Kidney (tissue), 14 donors: ENCODE results near the gene INPP5J. TPM values are rescaled to one million over a fixed set of nuclear protein-coding genes. Genes with fewer than 3 reads are reported as not detected.

Experiments used
- DNase-seq, 5 donors: peaks; one replicate each; pipeline ENCODE4 v3.0.0-alpha.2; 2013 to 2020
- FAIRE-seq: peaks from 2 replicates; lab custom pipeline; 2012; peaks lifted over from hg19 to GRCh38; lab: Jason Lieb, UNC
- H3K27ac ChIP-seq, 2 donors: one replicate each; pipeline ENCODE4 v1.7.0; 2013; ENCODE audit warnings: low read depth in 2 of 2, low read length in 2 of 2, inconsistent platforms in 1 of 2
- H3K27me3 ChIP-seq: one replicate; pipeline ENCODE4 v1.7.1; 2013; ENCODE audit warnings: low read length, inconsistent platforms; ENCODE audit not compliant: control insufficient read depth, insufficient read depth
- H3K36me3 ChIP-seq, 3 donors: one replicate each; pipeline versions ENCODE4 v1.7.0 to v1.7.1; 2013; ENCODE audit warnings: low read length in 3 of 3, control low read depth in 1 of 3, inconsistent platforms in 1 of 3; ENCODE audit not compliant: insufficient read depth in 3 of 3, control insufficient read depth in 2 of 3
- H3K4me1 ChIP-seq, 3 donors: one replicate each; pipeline versions ENCODE4 v1.7.0 to v1.7.1; 2013; ENCODE audit warnings: low read length in 3 of 3, inconsistent platforms in 1 of 3, low read depth in 1 of 3; ENCODE audit not compliant: control insufficient read depth in 2 of 3, insufficient read depth in 2 of 3
- H3K4me3 ChIP-seq, 3 donors: one replicate each; pipeline versions ENCODE4 v1.7.0 to v1.8.1; 2013; ENCODE audit warnings: low read length in 3 of 3, control low read depth in 1 of 3, inconsistent platforms in 1 of 3
- H3K9ac ChIP-seq, 3 donors: one replicate each; pipeline versions ENCODE4 v1.7.0 to v1.7.1; 2013; ENCODE audit warnings: low read length in 3 of 3, control low read depth in 1 of 3, inconsistent platforms in 1 of 3
- H3K9me3 ChIP-seq, 3 donors: one replicate each; pipeline versions ENCODE4 v1.7.0 to v1.7.1; 2013; ENCODE audit warnings: low read length in 3 of 3, control low read depth in 1 of 3, inconsistent platforms in 1 of 3; ENCODE audit not compliant: control insufficient read depth in 2 of 3, insufficient read depth in 1 of 3
- CTCF ChIP-seq: IDR thresholded peaks from 3 replicates; pipeline ENCODE4 v1.5.1; 2012; ENCODE audit warnings: mild to moderate bottlenecking, moderate library complexity, borderline replicate concordance; ENCODE audit not compliant: insufficient read depth; ENCODE audit errors: extremely low read depth
- intact Hi-C: fragments of 100-400 bp; cut with DNase I; formaldehyde crosslinking; loops from one replicate; pipeline ENCODE4 v1.11.1; 2022
- polyA plus RNA-seq: library from polyadenylated mRNA; stranded (reverse); fragments of 350-450 nt; fragmentation: Illumina TruSeq; extraction: RNeasy Lipid Tissue Mini Kit (QIAGEN cat#74804); gene quantifications from one replicate; pipeline ENCODE4 v1.2.3, GENCODE V29; 2014; ENCODE audit warnings: low read depth, low replicate concordance; ENCODE audit not compliant: insufficient read depth
- total RNA-seq: library from RNA; stranded (reverse); fragmentation: NEBNext Ultra II Directional; extraction: Animal tissue kit (Norgen Biotek cat#: 25700); gene quantifications from one replicate; pipeline ENCODE4 v1.2.1, GENCODE V29; 2021
- donor health status: control.
- donor health status: control.
- donor health status: control.
- donor health status: control.
- donor health status: control.
- donor health status: DM: yes; HTN: yes; CAD: no.
- donor health status: Normal renal cell carcinoma (clear cell type).

Gene INPP5J
- total and polyA plus RNA-seq, 2 donors from 2014 or later = 6.2 to 44.7 TPM

GRCh38 chr22:31092161-31092560, 30.6 kb upstream of the INPP5J start:
- H3K27me3 ChIP-seq = no peaks in the 10 kb centered on the region
- no peak for TF ChIP-seq CTCF
- H3K9me3 ChIP-seq = no peaks in the 10 kb centered on the region
- no peak for FAIRE-seq
- H3K4me1 ChIP-seq = peaks cover 0 to 6% (median 0%) of the 10 kb centered on the region in 3 donors
- peaks cover 3 to 67% (median 40%) of the 10 kb centered on the region in 3 donors for H3K36me3 ChIP-seq
- H3K9ac ChIP-seq = peak overlapping the region in 1 of 3 donors; percentile 19
- no peak overlapping the region for H3K4me3 ChIP-seq
- intact Hi-C loops = no loop called here
- no peak for DNase-seq
- no peak overlapping the region for H3K27ac ChIP-seq

GRCh38 chr22:31093086-31093850, 29.5 kb upstream of the INPP5J start:
- TF ChIP-seq CTCF = no peak
- peak overlapping the region in 1 of 2 donors; percentile 43 for H3K27ac ChIP-seq
- H3K9ac ChIP-seq = no peak overlapping the region
- peaks cover 0 to 6% (median 0%) of the 10 kb centered on the region in 3 donors for H3K4me1 ChIP-seq
- peak in 1 of 5 donors; percentile 56 for DNase-seq
- no peak overlapping the region for H3K4me3 ChIP-seq
- H3K27me3 ChIP-seq = no peaks in the 10 kb centered on the region
- intact Hi-C loops = no loop called here
- no peak for FAIRE-seq
- no peaks in the 10 kb centered on the region for H3K9me3 ChIP-seq
- peaks cover 0 to 64% (median 40%) of the 10 kb centered on the region in 3 donors for H3K36me3 ChIP-seq

- DNase-seq = no peak
- peaks cover 0 to 56% (median 35%) of the 10 kb centered on the region in 3 donors for H3K36me3 ChIP-seq
- no peak for TF ChIP-seq CTCF
- H3K27ac ChIP-seq = no peak overlapping the region
- H3K4me3 ChIP-seq = no peak overlapping the region
- no peaks in the 10 kb centered on the region for H3K9me3 ChIP-seq
- H3K9ac ChIP-seq = peak overlapping the region in 1 of 3 donors; percentile 7
- H3K27me3 ChIP-seq = no peaks in the 10 kb centered on the region
- intact Hi-C loops = no loop called here
- H3K4me1 ChIP-seq = peaks cover 0 to 6% (median 0%) of the 10 kb centered on the region in 3 donors
- no peak for FAIRE-seq
These were observed 28.7 kb upstream of the INPP5J start for GRCh38 chr22:31094021-31094551.
